SK-N-SH (cell line): Measurements from ENCODE around the gene ZMAT2. TPM values are rescaled to one million over a fixed set of nuclear protein-coding genes. Genes with fewer than 3 reads are reported as not detected.
A peak's percentile ranks its signal among the peaks of the same experiment; 100 is the strongest.

Experiments
- CTCF ChIA-PET: fragments of 300-600, 350-600 bp; formaldehyde crosslinking; extraction: SDS; loops from one replicate; lab custom pipeline; 2021; lab: Yijun Ruan, JAX
- POLR2A ChIA-PET: fragments of 350-600 bp; sonication (Branson Sonifier 250); formaldehyde crosslinking; extraction: SDS; loops from one replicate; lab custom pipeline; 2020; ENCODE audit warnings: antibody characterized with exemption, inconsistent platforms; lab: Yijun Ruan, JAX
- DNase-seq: peaks from one replicate; pipeline ENCODE4 v3.0.0; 2012
- H2AFZ ChIP-seq: fragments of 200-600 bp; sonication (generic); 2 replicates; pipeline ENCODE4 v1.8.1; 2016; ENCODE audit warnings: antibody characterized with exemption, mild to moderate bottlenecking, low read depth
- H3F3A ChIP-seq: fragments of 200-600 bp; sonication (generic); replicated peaks from 2 replicates; pipeline ENCODE3; 2016; ENCODE audit warnings: antibody characterized with exemption, mild to moderate bottlenecking; ENCODE audit not compliant: insufficient read depth
- H3K27ac ChIP-seq, 2 experiments: fragments of 200-500 bp in 1 of 2; fragments of 200-600 bp in 1 of 2; sonication (Bioruptor generic) in 1 of 2; sonication (generic), shearing (Covaris generic) in 1 of 2; 2 replicates each; pipeline versions ENCODE4 v1.5.1 to v1.6.1; 2014 to 2016; ENCODE audit warnings: low read depth in 2 of 2, inconsistent platforms in 1 of 2, low read length in 1 of 2, mild to moderate bottlenecking in 1 of 2, mixed read lengths in 1 of 2
- H3K27me3 ChIP-seq: fragments of 200-600 bp; sonication (generic), shearing (Covaris generic); 2 replicates; pipeline ENCODE4 v1.6.1; 2016; ENCODE audit warnings: mixed run types; ENCODE audit not compliant: insufficient read depth
- H3K36me3 ChIP-seq, 2 experiments: fragments of 200-500 bp in 1 of 2; fragments of 200-600 bp in 1 of 2; sonication (Bioruptor generic) in 1 of 2; sonication (generic) in 1 of 2; replicated peaks in 1 of 2; 2 replicates each; pipeline versions ENCODE3 to v1.5.1; 2014 to 2016; ENCODE audit warnings: low read length in 1 of 2, mild to moderate bottlenecking in 1 of 2; ENCODE audit not compliant: insufficient read depth in 2 of 2, control insufficient read depth in 1 of 2
- H3K4me1 ChIP-seq, 2 experiments: fragments of 200-500 bp in 1 of 2; fragments of 200-600 bp in 1 of 2; sonication (Bioruptor generic) in 1 of 2; sonication (generic), shearing (Covaris generic) in 1 of 2; 2 replicates each; pipeline versions ENCODE4 v1.5.1 to v1.6.1; 2014 to 2016; ENCODE audit warnings: low read depth in 1 of 2, low read length in 1 of 2, mixed run types in 1 of 2; ENCODE audit not compliant: insufficient read depth in 2 of 2, control insufficient read depth in 1 of 2
- H3K4me2 ChIP-seq: fragments of 200-600 bp; sonication (generic), shearing (Covaris generic); 2 replicates; pipeline ENCODE4 v1.6.1; 2017; ENCODE audit warnings: mixed run types
- H3K4me3 ChIP-seq, 2 experiments: fragments of 200-500 bp in 1 of 2; fragments of 200-600 bp in 1 of 2; sonication (Bioruptor generic) in 1 of 2; sonication (generic), shearing (Covaris generic) in 1 of 2; 2 replicates each; pipeline versions ENCODE4 v1.5.1 to v1.8.1; 2014 to 2016; ENCODE audit warnings: low read depth in 2 of 2, inconsistent platforms in 1 of 2, low read length in 1 of 2, mild to moderate bottlenecking in 1 of 2, mixed read lengths in 1 of 2, moderate library complexity in 1 of 2
- H3K79me2 ChIP-seq: fragments of 200-600 bp; sonication (generic); 2 replicates; pipeline ENCODE4 v1.8.1; 2017; ENCODE audit warnings: mild to moderate bottlenecking; ENCODE audit not compliant: insufficient read depth
- H3K9ac ChIP-seq: fragments of 200-600 bp; sonication (generic); 2 replicates; pipeline ENCODE4 v1.6.1; 2017; ENCODE audit warnings: mixed run types
- H3K9me2 ChIP-seq: fragments of 200-600 bp; sonication (generic); 2 replicates; pipeline ENCODE4 v1.6.1; 2017; ENCODE audit warnings: mixed run types
- H3K9me3 ChIP-seq: fragments of 200-600 bp; sonication (generic); 2 replicates; pipeline ENCODE4 v1.6.1; 2017; ENCODE audit warnings: mixed run types, mild to moderate bottlenecking, moderate library complexity
- H4K20me1 ChIP-seq: fragments of 200-600 bp; sonication (generic); 2 replicates; pipeline ENCODE4 v1.6.1; 2017; ENCODE audit warnings: mild to moderate bottlenecking, mixed run types; ENCODE audit not compliant: insufficient read depth
- CHD2 ChIP-seq: fragments of 150-350 bp; IDR thresholded peaks from 2 replicates; pipeline ENCODE4 v1.6.1; 2018; ENCODE audit warnings: low read length; ENCODE audit not compliant: partially characterized antibody
- CTCF ChIP-seq: fragments of 200-600 bp; sonication (generic); IDR thresholded peaks from 2 replicates; pipeline ENCODE4 v1.6.1; 2017; ENCODE audit warnings: antibody characterized with exemption, mild to moderate bottlenecking, moderate library complexity
- ELF1 ChIP-seq: IDR thresholded peaks from 2 replicates; pipeline ENCODE4 v1.4.0; 2012
- EP300 ChIP-seq, 2 experiments: IDR thresholded peaks; 2 replicates each; pipeline versions ENCODE4 v1.4.0 to v1.6.1; 2012; ENCODE audit warnings: borderline replicate concordance in 1 of 2, low read depth in 1 of 2, low read length in 1 of 2
- FOSL2 ChIP-seq: IDR thresholded peaks from 2 replicates; pipeline ENCODE4 v1.4.0; 2012; ENCODE audit warnings: low read depth, mild to moderate bottlenecking, moderate library complexity, borderline replicate concordance
- FOXM1 ChIP-seq: IDR thresholded peaks from 2 replicates; pipeline ENCODE4 v1.4.0; 2012; ENCODE audit warnings: low read depth, mild to moderate bottlenecking
- GABPA ChIP-seq: IDR thresholded peaks from 2 replicates; pipeline ENCODE4 v1.4.0; 2012; ENCODE audit warnings: low read depth, mild to moderate bottlenecking
- MAX ChIP-seq: IDR thresholded peaks from 2 replicates; pipeline ENCODE4 v1.4.0; 2012; ENCODE audit warnings: low read depth
- MXI1 ChIP-seq: IDR thresholded peaks from 2 replicates; pipeline ENCODE4 v1.6.1; 2012; ENCODE audit warnings: mild to moderate bottlenecking, low read depth, low read length, improper control_type of control experiment
- NFIC ChIP-seq: IDR thresholded peaks from 2 replicates; pipeline ENCODE4 v1.4.0; 2012; ENCODE audit warnings: borderline replicate concordance
- NRF1 ChIP-seq: IDR thresholded peaks from 2 replicates; pipeline ENCODE4 v1.6.1; 2012; ENCODE audit warnings: low read depth, mild to moderate bottlenecking, low read length
- POLR2AphosphoS5 ChIP-seq: IDR thresholded peaks from 2 replicates; pipeline ENCODE4 v1.6.1; 2012; ENCODE audit warnings: low read depth, low read length
- REST ChIP-seq: IDR thresholded peaks from 2 replicates; pipeline ENCODE4 v1.6.1; 2012; ENCODE audit warnings: mild to moderate bottlenecking, low read depth, low read length, moderate library complexity
- RFX5 ChIP-seq: IDR thresholded peaks from 2 replicates; pipeline ENCODE4 v1.6.1; 2012; ENCODE audit warnings: mild to moderate bottlenecking, improper control_type of control experiment, low read length
- RXRA ChIP-seq: IDR thresholded peaks from 2 replicates; pipeline ENCODE4 v1.4.0; 2012; ENCODE audit warnings: low read depth, mild to moderate bottlenecking, borderline replicate concordance
- SIN3A ChIP-seq: IDR thresholded peaks from 2 replicates; pipeline ENCODE4 v1.6.1; 2012; ENCODE audit warnings: low read depth, mild to moderate bottlenecking, low read length, moderate library complexity, borderline replicate concordance
- TAF1 ChIP-seq: IDR thresholded peaks from 2 replicates; pipeline ENCODE4 v1.6.1; 2012; ENCODE audit warnings: low read depth, mild to moderate bottlenecking, low read length, moderate library complexity, borderline replicate concordance
- TEAD4 ChIP-seq: IDR thresholded peaks from 2 replicates; pipeline ENCODE4 v1.4.0; 2012; ENCODE audit warnings: mild to moderate bottlenecking, borderline replicate concordance; ENCODE audit not compliant: insufficient read depth
- USF2 ChIP-seq: fragments of 150-350 bp; IDR thresholded peaks from 2 replicates; pipeline ENCODE4 v1.6.1; 2017; ENCODE audit warnings: antibody characterized with exemption, low read length, low read depth, borderline replicate concordance
- ZBTB33 ChIP-seq: IDR thresholded peaks from 2 replicates; pipeline ENCODE4 v1.4.0; 2012; ENCODE audit warnings: low read depth, borderline replicate concordance
- WGBS: methylation state at CpG from one replicate; pipeline ENCODE4 v1.1.6; 2017; ENCODE audit warnings: low lambda C conversion rate; 5-methylcytosine and 5-hydroxymethylcytosine counted together
- polyA plus RNA-seq, 3 experiments: library from polyadenylated mRNA; depleted of rRNA; stranded (reverse); fragments of >200 nt; gene quantifications; 2 replicates each; pipeline ENCODE4 v1.2.3, GENCODE V29; 2012

ZMAT2 gene
- polyA plus RNA-seq, 1 of the 3 experiments (the other 2 are of a cell fraction): 30.9 TPM

- POLR2A ChIA-PET: interaction anchor here (0.5 to 3.6 kb wide), 12 partner anchors 10 to 155 kb away, joined by 3 to 21 read pairs (median 5); partner anchors contain the start of genes DND1, IK, NDUFA2 and WDR55
- TF ChIP-seq GABPA (peak; percentile 98), MAX (peak; percentile 91), SIN3A (peak; percentile 91; the same call in 1 of the 2 replicates), POLR2AphosphoS5 (peak; percentile 88), USF2 (no peak), NFIC (no peak), FOSL2 (peak; percentile 23; the same call in 1 of the 2 replicates), NRF1 (peak; percentile 72), RFX5 (no peak), TAF1 (peak; percentile 80), RXRA (no peak), TEAD4 (no peak), ZBTB33 (peak; percentile 65; the same call in 1 of the 2 replicates), REST (peak; percentile 17), MXI1 (peak; percentile 95), FOXM1 (no peak), CHD2 (peak; percentile 58), ELF1 (peak; percentile 95), EP300 (IDR thresholded peaks at IDR 0.05; ENCODE audit: borderline replicate concordance in 1 of 2, low read depth in 1 of 2, low read length in 1 of 2) (peak in 1 of 2 experiments; percentile 22; a peak in 1 of 4 replicates), CTCF (no peak)
- peaks cover 0 to 12% of the 10 kb centered on the region in 2 experiments; a peak in 3 of 4 replicates for H3K4me1 ChIP-seq
Measured at GRCh38 chr5:140690941-140691924, 9.0 kb upstream of the ZMAT2 start, which contains the start of the genes HARS1 and HARS2. Gene HARS1, minus strand, starts transcription at chr5:140691370. Its CDS starts 66 bp downstream, at chr5:140691304. Gene HARS2, plus strand, starts transcription at chr5:140691455. Its CDS starts 194 bp downstream, at chr5:140691649.

More at GRCh38 chr5:140690941-140691924, 9.0 kb upstream of the ZMAT2 start, which contains the start of the genes HARS1 and HARS2:
- peak within 1 kb of the TSS; percentile 86 to 88 for H3K27ac ChIP-seq
- DNase-seq: peak; percentile 92
- H3K4me3 ChIP-seq: peak within 1 kb of the TSS; percentile 87
- H3K36me3 ChIP-seq: peaks cover 43 to 67% of the 10 kb centered on the region in 2 experiments
- peak within 1 kb of the TSS; percentile 96 for H3K9ac ChIP-seq
- no peaks in the 10 kb centered on the region for H3K9me3 ChIP-seq
- H3F3A ChIP-seq: peaks cover 8% of the 10 kb centered on the region
- peak within 1 kb of the TSS; percentile 87 for H2AFZ ChIP-seq
- no peaks in the 10 kb centered on the region for H3K27me3 ChIP-seq
- H3K9me2 ChIP-seq: no peaks in the 10 kb centered on the region
- H4K20me1 ChIP-seq: no peaks in the 10 kb centered on the region
- H3K4me2 ChIP-seq: peak within 1 kb of the TSS; percentile 81
- under 1% methylated on average over 21 of the region's 61 CpGs for WGBS
- CTCF ChIA-PET: interaction anchor here (0.5 to 1.4 kb wide), 5 partner anchors 11 to 928 kb away, joined by 3 to 4 read pairs (median 3); partner anchors contain the start of gene DIAPH1
- H3K79me2 ChIP-seq: peaks cover 88% of the 10 kb centered on the region
